DMS 273 (cell line): ENCODE data around the gene TMUB1.
A peak's percentile ranks its signal among the peaks of the same experiment; 100 is the strongest.

Experiments
- DNase-seq: peaks from one replicate; lab custom pipeline; 2025; ENCODE audit not compliant: unreplicated experiment; lab: John Stamatoyannopoulos, UW

The TMUB1 gene

DNA sequence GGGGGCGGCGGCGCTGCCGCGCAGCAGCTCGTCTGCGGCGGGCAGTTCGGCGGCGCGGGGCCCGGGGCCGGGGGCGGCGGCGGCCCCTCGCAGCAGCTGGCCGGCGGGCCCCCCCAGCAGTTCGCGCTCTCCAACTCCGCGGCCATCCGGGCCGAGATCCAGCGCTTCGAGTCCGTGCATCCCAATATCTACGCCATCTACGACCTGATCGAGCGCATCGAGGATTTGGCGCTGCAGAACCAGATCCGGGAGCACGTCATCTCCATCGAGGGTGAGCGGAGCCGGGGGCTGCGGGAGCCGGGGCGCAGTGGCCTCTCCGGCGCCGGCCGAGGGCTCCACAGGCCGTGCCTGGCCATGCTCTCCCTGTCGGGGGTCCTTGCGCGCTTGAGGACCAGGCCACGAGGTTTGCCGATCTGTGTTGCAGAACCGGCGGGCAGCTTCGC, 3.5 kb upstream of the TMUB1 start:
- peak; percentile 80 for DNase-seq

DNA sequence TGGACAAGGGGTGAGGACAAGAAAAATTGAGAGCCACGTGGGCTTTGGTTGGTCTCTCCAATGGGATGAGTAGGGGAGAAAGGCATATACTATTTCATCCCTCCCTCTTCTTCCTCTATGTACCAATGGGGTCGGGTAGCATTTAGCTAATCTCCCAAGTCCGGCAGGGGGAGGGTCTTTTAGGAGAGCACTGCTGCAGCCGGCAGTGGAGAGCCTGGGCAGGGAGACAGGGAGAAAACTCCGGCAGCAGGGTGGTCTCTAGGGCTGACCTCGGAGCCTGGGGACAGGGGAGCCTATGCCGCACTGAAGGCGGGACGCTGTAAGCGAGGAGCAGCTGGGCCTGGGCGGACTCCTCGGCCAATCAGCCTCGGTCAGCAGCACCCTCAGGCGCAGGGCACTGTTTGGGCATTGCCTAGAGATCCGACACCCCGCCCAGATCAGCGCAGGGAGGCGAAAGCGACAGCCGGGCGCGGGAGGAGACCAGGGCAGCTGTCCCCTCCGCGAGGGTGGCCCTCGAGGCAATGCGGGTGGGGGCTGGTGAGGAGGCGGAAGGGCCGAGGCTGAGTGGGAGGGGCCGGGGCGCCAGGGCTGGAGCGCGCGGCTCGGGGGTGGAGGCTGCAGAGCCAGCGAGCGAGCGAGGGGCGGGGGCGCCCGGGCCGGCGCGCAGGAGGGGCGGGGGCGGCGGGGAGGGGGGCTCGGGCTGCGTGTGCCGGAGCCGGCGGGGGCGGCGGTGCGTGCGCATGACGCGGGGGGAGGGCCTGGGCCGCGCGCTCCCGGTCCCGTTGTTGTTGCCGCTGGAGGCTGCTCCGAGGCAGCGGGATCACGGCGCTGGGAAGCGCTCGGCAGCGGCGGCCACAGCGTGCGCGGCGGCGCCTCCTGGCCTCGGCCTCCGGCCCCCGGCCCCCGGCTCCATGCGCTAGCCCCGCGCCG, 2.7 kb upstream of the TMUB1 start, which contains the start of gene AGAP3:
Gene AGAP3 (plus strand): TSS at position 785 of the 930 bp plus-strand sequence. CDS start 267 bp downstream, outside the sequence.
- peak; percentile 95 for DNase-seq

- no peak for DNase-seq
These were observed 2.0 kb upstream of the TMUB1 start for GRCh38 chr7:151085329-151085690.

DNA sequence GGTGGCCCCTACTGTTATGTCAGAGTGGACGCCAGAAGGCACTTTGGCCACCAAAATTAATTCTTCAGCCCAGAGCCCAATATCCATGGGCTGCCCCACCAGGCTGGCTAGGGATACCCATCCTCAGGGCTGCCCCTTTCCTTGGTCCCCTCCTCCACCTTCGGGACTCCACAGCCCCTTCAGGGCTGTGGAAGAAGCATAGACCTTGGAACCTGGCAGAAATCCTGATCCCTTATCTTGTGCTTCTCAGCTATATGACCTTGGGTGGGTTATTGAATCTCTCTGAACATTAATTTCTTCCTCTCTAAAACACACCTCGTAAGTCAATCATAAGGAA, 499 bp upstream of the TMUB1 start:
- DNase-seq: peak; percentile 65

DNA sequence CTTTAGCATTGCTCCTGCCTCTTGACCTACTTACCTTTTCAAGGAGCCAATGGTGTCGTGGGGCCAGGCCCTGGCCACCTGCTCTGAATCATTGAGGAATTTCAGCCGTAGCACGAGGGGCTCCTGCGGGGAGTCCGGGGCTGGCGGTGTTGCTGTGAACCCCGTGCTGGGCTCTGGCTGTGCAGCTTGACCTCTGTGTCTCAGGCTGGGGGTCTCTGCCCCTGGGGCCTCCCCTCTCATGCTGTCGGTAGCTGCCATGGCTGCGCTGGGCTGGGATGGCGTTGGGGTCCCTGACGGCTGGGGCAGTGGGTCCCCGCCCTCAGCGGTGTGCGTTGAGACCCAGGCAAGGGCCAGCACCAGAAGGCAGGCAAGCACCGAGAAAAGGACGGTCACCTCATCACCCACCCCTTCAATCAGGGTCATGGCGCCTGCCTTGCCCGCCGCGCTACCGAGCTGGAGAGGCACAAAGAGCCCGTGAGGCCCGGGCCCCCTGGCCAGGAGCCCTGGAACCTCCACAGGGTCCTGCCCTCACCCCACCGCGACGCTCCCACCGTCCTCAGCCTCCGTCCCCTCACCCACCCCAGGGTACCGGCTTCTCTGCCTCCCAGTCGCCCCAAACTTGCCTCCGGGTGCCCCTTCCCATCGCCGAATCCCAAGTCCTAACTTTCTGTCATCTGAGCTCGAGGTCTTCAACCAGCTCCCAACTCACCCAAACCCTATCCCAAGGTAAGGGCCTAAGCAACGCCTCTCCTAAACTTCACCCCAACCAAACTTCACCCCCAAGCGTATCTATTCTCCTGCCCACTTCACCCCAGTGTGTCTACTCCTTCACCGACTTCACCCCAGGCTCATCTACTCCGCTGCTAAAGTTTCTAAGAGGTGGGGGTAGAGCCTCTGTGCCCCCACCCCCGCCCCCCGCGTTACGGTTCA, 887 bp downstream of the TMUB1 start:
- no peak for DNase-seq

DNA sequence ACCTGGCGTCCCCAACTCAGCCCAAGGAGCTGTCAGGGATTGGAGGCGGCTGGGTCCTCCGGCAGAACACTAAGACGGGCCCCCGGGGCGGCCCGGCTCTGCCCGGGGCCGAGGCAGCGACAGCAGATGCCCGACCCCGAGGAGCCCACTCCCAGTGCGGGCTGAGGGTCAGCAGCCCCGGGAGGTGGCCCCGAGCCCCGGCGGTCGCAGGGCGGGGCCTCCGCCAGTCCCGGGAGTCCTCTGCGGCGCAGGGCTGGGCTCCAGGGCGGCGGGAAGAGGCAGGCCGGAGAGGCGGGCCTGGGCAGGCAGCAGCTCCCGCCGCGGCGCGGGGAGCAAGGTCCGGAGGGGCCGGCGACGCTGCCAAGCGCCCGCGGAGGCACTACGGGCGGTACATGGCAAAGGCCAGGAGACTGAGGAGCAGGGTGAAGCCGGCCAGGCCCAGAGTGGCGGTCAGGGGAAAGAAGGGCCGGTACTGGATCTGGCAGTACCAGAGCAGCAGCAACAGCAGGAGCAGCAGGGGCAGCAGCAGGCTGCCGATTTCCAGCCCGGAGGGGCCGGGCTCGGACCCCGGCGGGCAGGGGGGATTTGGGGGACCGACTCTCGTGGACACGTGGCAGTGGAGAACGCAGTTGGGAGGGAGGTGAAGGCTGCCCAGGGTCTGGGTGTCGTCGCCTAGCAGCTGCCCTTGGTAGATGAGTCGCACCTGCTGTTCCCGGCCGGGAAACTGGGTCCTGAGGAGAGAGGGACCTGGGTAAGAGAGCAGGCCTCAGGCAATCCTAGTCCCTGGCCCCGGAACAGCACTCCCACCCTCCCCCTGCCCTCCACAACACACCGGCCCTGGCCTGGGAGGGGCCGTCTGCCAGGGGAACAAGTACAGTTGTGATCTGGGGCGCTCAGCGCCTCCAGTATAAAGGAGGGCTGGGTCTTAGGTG, 1.9 kb downstream of the TMUB1 start:
- peak; percentile 85 for DNase-seq

GRCh38 chr7:151080522-151081169, 2.6 kb downstream of the TMUB1 start, which contains the start of gene FASTK:
Gene FASTK, minus strand, starts transcription at chr7:151080809. Its CDS starts 43 bp downstream, at chr7:151080766.
- DNase-seq: peak; percentile 98

GRCh38 chr7:151080067-151080521, 3.2 kb downstream of the TMUB1 start:
- DNase-seq: peak; percentile 68

- DNase-seq: no peak
These were observed 3.9 kb downstream of the TMUB1 start for GRCh38 chr7:151079199-151079910.

DNA sequence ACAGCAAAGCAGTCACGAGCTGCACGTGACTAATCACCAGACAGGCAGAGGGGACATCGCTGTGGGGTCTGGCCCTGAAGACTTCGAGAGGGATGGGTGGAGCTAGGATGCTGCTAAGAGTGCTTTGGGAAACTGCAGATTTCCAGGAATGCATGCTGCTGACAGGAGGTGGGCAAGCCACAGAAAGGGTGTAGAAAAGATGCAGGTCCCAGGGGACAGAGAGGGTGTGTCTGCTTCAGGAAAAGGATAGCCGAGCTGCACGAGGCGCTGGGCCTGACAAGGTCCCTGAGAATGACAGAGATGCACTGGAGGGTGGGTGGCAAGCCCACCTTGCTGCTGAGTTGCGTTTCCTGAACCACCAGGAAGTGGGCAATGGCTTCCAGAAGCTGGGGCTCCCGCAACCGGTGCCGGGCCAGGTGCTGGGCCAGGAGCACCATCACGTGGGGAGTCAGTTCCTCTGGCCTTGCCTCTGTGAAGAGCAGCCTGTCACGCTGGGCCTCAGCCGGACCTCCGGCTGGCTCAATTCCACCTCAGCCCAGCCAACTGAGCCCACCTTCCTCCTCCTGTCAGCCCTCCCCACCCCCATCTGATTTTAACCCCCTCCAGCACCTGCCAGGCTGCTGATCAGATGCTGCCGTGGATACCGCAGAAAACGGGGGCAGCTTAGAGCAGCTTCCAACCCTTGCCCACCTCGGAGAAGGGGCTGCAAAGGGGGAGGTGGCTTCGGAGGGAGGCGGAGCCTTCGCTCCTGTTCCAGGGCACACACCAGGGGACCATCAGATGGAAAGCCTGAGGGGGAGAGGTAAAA, 4.9 kb downstream of the TMUB1 start:
- no peak for DNase-seq

- no peak for DNase-seq
These were observed 5.5 kb downstream of the TMUB1 start for GRCh38 chr7:151077705-151078232.

- DNase-seq: peak; percentile 72
These were observed 6.2 kb downstream of the TMUB1 start for GRCh38 chr7:151076863-151077704.

- DNase-seq: no peak
These were observed 7.3 kb downstream of the TMUB1 start for GRCh38 chr7:151075978-151076426.

- DNase-seq: no peak
These were observed 7.7 kb downstream of the TMUB1 start for GRCh38 chr7:151075662-151075971.

- no peak for DNase-seq
These were observed 8.3 kb downstream of the TMUB1 start for GRCh38 chr7:151074817-151075661.

- DNase-seq: no peak
These were observed 9.3 kb downstream of the TMUB1 start for GRCh38 chr7:151073990-151074389.
